ENCODE measurements around the gene REEP6. TPM values are rescaled to one million over a fixed set of nuclear protein-coding genes. Genes with fewer than 3 reads are reported as not detected.

REEP6 gene
- total and polyA plus RNA-seq, 2 of the 4 experiments (the other 2 are of a cell fraction), result 1.3 to 2.2 TPM

GRCh38 chr19:1473085-1473851, 17.7 kb upstream of the REEP6 start:
- H4K91ac ChIP-seq (ENCODE audit: insufficient read depth, low read depth, low read length), result no peak overlapping the region
- H3K56ac ChIP-seq (ENCODE audit: extremely low read depth, insufficient read depth, low read length), result no peak overlapping the region
- no peak overlapping the region for H3K4me3 ChIP-seq (ENCODE audit: insufficient read depth, low read depth, low read length)
- DNase-seq (no peak), ATAC-seq (ENCODE audit: low read depth) (no peak)
- peaks cover 71% of the 10 kb centered on the region for H4K20me1 ChIP-seq (ENCODE audit: insufficient read depth, low read length)
- no TSS peak for BruUV-seq (replicated peaks)
- peaks cover 20% of the 10 kb centered on the region for H3K4me1 ChIP-seq (ENCODE audit: control insufficient read depth, insufficient read depth, low read length)
- no peak overlapping the region for H2BK120ac ChIP-seq (ENCODE audit: low read depth, low read length)
- no peak overlapping the region for H3K27ac ChIP-seq (ENCODE audit: insufficient read depth, low read length)
- TF ChIP-seq CHD1 (IDR thresholded peaks at IDR 0.05; ENCODE audit: low read depth, low read length), result no peak
- no peak for TF ChIP-seq NFE2L2 (IDR thresholded peaks at IDR 0.05; ENCODE audit: low read depth, low read length)
- H4K5ac ChIP-seq (ENCODE audit: low read depth, low read length), result no peak overlapping the region
- H2AK9ac ChIP-seq (replicated peaks; ENCODE audit: low read depth, low read length, poor library complexity), result no peak overlapping the region
- H3K79me1 ChIP-seq (ENCODE audit: low read depth in 1 of 2, low read length in 2 of 2), result peaks cover 7 to 51% of the 10 kb centered on the region in 2 experiments
- ChIA-PET POLR2A (ENCODE audit: unreplicated experiment) (interaction anchor here (0.6 kb wide), 1 partner anchor 117 kb away, joined by 3 read pairs; no protein-coding TSS in a partner anchor), CTCF (interaction anchor here (0.6 kb wide), 1 partner anchor 19 kb away, joined by 4 read pairs; no protein-coding TSS in a partner anchor)
- no peak overlapping the region for H3K4ac ChIP-seq (ENCODE audit: low read depth, low read length)
- H2BK20ac ChIP-seq (ENCODE audit: low read depth, low read length), result no peak overlapping the region
- no peak overlapping the region for H2BK5ac ChIP-seq (ENCODE audit: low read depth, low read length, poor library complexity, severe bottlenecking)
- no peak overlapping the region for H3K23ac ChIP-seq (ENCODE audit: low read depth, low read length)
- dilution Hi-C loops (cut with HindIII; ENCODE audit: low sequenced_read_pairs, unreplicated experiment), result no loop called here
- H3K14ac ChIP-seq (replicated peaks; ENCODE audit: low read depth, low read length), result no peak overlapping the region
- no peaks in the 10 kb centered on the region; the same call in 1 of the 2 replicates for H3K9me3 ChIP-seq (ENCODE audit: control insufficient read depth, insufficient read depth, low read length)
- WGBS, 2 experiments (ENCODE audit: extremely low coverage in 2 of 2, insufficient read length in 1 of 2), result 81% methylated on average over 7 of the region's 20 CpGs; no CpG with 5 or more reads in 1 of the 2 experiments
- 0 out of 2 replicates have a peak, but pooled peaks cover 3% of the 10 kb centered on the region for H3K9me1 ChIP-seq (ENCODE audit: insufficient read depth, low read length)
- intact Hi-C loops (cut with micrococcal nuclease), result no loop called here
- H2AK5ac ChIP-seq (ENCODE audit: low read depth, low read length), result no peak overlapping the region
- in situ Hi-C loops (cut with MboI; ENCODE audit: low sequenced_read_pairs), result no loop called here
- H3K36me3 ChIP-seq (ENCODE audit: control insufficient read depth, insufficient read depth, low read length), result peaks cover 9% of the 10 kb centered on the region
- H3K27me3 ChIP-seq (ENCODE audit: control insufficient read depth, insufficient read depth, low read length), result peaks cover 42% of the 10 kb centered on the region
- H3K18ac ChIP-seq (ENCODE audit: low read depth, low read length), result no peak overlapping the region
- H3K9ac ChIP-seq (ENCODE audit: low read depth, low read length), result no peak overlapping the region
- no peak overlapping the region for H2BK15ac ChIP-seq (ENCODE audit: low read depth, low read length)
- H2AFZ ChIP-seq (replicated peaks; ENCODE audit: low read length, poor library complexity), result no peak overlapping the region
- no peak overlapping the region for H4K8ac ChIP-seq (ENCODE audit: low read depth in 2 of 2, low read length in 2 of 2)
- no peak overlapping the region for H3K4me2 ChIP-seq (ENCODE audit: low read depth, low read length)
